Measurements from ENCODE around the gene BOD1. TPM values are rescaled to one million over a fixed set of nuclear protein-coding genes. Genes with fewer than 3 reads are reported as not detected.

Gene BOD1
- total and polyA plus RNA-seq, 9 donors, result 45.8 to 76.1 (median 61.7) TPM

DNA sequence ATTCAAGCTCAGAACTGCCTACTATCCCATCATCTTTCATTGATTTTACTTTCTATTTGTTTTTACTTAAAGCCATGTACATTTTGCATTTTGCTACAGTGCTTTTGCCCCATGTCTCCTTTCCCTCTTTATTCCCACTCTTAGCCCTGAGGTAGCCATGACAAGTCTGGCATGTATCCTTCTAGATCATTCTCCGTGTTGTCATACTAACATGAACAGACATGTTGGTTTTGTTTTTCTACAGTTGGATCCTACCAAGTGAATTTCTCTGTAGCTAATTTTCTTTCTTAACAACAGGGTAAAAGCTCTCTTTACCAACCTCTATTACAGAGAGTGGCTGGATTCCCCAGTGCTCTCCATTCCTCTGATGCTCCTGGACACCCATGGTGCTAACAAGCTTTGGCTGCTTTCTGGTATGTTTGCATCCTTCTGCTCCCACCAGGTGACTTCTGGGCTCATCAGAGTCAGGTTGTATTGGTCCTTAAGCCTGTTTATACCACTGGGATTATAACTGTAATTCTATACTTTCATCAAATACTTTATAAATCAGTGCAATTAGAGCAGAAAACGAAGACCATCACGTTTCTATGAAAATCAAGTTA is 38.8 kb upstream of the BOD1 start:
- no peak for TF ChIP-seq POLR2A (IDR thresholded peaks at IDR 0.05)
- TF ChIP-seq, protein P1, sequence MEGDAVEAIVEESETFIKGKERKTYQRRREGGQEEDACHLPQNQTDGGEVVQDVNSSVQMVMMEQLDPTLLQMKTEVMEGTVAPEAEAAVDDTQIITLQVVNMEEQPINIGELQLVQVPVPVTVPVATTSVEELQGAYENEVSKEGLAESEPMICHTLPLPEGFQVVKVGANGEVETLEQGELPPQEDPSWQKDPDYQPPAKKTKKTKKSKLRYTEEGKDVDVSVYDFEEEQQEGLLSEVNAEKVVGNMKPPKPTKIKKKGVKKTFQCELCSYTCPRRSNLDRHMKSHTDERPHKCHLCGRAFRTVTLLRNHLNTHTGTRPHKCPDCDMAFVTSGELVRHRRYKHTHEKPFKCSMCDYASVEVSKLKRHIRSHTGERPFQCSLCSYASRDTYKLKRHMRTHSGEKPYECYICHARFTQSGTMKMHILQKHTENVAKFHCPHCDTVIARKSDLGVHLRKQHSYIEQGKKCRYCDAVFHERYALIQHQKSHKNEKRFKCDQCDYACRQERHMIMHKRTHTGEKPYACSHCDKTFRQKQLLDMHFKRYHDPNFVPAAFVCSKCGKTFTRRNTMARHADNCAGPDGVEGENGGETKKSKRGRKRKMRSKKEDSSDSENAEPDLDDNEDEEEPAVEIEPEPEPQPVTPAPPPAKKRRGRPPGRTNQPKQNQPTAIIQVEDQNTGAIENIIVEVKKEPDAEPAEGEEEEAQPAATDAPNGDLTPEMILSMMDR (IDR thresholded peaks at IDR 0.05), result no peak
- TF ChIP-seq EP300 (IDR thresholded peaks at IDR 0.05), result no peak
- no peak for DNase-seq
- intact Hi-C loops (cut with DNase I), result no loop called here
- H3K27ac ChIP-seq, result no peak overlapping the region
- H3K36me3 ChIP-seq, result no peaks in the 10 kb centered on the region
- H3K27me3 ChIP-seq, result no peaks in the 10 kb centered on the region
- H3K4me1 ChIP-seq (ENCODE audit: insufficient read depth), result no peaks in the 10 kb centered on the region
- peaks cover 0 to 3% of the 10 kb centered on the region in 2 donors for H3K9me3 ChIP-seq
- 83 to 88% (median 86%) methylated on average over 3 of the region's 3 CpGs for WGBS, 3 donors
- no peak overlapping the region for H3K4me3 ChIP-seq

DNA sequence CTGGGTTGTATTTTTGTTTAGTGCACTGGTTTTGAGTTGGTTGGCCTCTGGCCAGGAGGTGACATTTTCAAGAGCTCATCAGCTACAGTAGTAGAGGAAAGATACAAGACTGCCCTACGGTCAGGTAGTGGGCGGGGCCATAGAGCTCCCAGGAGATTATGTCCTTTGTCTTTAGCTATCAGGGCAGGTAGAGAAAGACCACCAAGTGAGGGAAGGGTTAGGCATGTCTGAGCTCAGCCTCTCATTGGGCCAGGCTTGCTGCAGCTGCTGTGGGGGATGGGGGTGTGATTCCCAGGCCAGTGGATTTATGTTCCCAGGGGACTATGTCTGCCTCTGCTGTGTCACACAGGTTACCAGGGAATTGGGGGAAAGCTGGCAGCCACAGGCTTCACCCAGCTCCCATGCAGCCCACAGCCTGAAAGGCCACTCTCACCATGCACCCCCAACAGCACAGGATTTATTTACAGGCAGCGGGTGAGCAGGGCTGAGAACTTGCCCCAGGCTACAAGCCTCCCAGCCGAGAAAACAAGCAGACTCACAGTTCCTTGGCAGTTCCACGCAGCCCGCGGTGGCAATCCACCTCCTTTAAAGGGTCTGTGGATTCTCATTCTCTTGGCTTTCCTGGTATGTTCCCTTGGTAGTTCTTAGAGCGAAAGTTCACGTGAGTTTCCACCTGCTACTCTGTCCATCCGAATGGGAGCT is 37.5 kb upstream of the BOD1 start:
- Histone ChIP-seq H3K27me3 (no peaks in the 10 kb centered on the region), H3K4me3 (no peak overlapping the region), H3K4me1 (ENCODE audit: insufficient read depth) (no peaks in the 10 kb centered on the region), H3K9me3 (peaks cover 0 to 3% of the 10 kb centered on the region in 2 donors), H3K36me3 (no peaks in the 10 kb centered on the region), H3K27ac (no peak overlapping the region)
- DNase-seq, result no peak
- 89 to 93% (median 90%) methylated on average over 10 of the region's 10 CpGs for WGBS, 3 donors
- TF ChIP-seq, protein P1 (IDR thresholded peaks at IDR 0.05), result no peak
- TF ChIP-seq POLR2A (IDR thresholded peaks at IDR 0.05), result no peak
- TF ChIP-seq EP300 (IDR thresholded peaks at IDR 0.05), result no peak
- intact Hi-C loops (cut with DNase I), result no loop called here

DNA sequence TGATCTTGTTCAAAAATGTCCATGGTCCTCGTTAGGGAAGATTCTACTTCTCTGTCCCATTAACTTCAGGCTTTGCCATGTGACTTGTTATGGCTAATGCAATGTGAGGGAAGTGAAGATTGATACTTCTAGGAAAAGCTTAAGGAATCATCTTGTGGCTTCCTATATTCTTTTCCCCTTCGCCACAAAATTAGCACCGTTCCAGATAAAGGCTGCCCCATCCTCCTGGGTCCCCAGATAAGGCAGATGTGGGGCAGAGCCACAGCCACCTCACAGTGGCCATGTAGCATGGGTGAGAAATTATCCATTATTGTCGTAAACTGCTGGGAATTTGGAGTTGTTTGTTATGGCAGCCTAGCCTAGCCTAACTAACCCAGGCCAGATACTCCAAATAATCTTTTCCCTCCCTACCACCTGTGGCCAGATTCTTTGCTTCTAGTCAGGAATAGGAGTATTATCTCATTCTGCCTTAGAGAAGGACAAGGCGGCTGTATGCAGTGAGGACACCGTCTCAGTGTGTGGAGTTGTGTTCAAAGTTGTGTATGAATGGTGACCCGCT is 31.9 kb upstream of the BOD1 start:
- intact Hi-C loops (cut with DNase I), result no loop called here
- Histone ChIP-seq H3K4me3 (no peak overlapping the region), H3K9me3 (no peaks in the 10 kb centered on the region), H3K36me3 (no peaks in the 10 kb centered on the region), H3K4me1 (ENCODE audit: insufficient read depth) (no peaks in the 10 kb centered on the region), H3K27me3 (no peaks in the 10 kb centered on the region), H3K27ac (no peak overlapping the region)
- no peak for DNase-seq
- WGBS, 3 donors, result 85 to 93% (median 86%) methylated on average over 7 of the region's 7 CpGs
- TF ChIP-seq, protein P1 (IDR thresholded peaks at IDR 0.05), result no peak
- no peak for TF ChIP-seq POLR2A (IDR thresholded peaks at IDR 0.05)
- no peak for TF ChIP-seq EP300 (IDR thresholded peaks at IDR 0.05)

DNA sequence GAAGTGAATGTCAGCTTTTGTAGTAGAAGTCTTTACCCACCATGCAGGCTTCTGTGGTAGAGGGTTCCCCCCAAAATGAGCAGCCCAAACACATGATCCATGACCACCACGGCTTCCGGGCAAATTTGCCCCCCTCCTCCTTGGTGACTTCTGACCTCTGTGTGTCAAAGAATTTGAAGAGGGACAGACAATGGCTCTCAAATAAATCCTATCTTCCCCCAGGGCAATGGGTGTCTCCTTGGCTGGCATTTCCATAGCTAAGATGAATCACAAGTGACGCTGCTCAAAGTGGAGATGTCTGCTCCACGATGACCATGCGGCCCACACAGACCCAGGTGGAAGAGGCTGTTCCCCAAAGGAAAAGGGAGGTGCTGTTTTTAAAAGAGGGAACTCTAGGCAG is 30.2 kb upstream of the BOD1 start:
- Histone ChIP-seq H3K27me3 (no peaks in the 10 kb centered on the region), H3K4me3 (no peak overlapping the region), H3K27ac (no peak overlapping the region), H3K36me3 (no peaks in the 10 kb centered on the region), H3K9me3 (no peaks in the 10 kb centered on the region), H3K4me1 (ENCODE audit: insufficient read depth) (no peaks in the 10 kb centered on the region)
- no peak for DNase-seq
- TF ChIP-seq, protein P1 (IDR thresholded peaks at IDR 0.05), result no peak
- TF ChIP-seq EP300 (IDR thresholded peaks at IDR 0.05) (no peak), POLR2A (IDR thresholded peaks at IDR 0.05) (no peak)
- intact Hi-C loops (cut with DNase I), result no loop called here
- WGBS, 3 donors, result 88 to 92% (median 91%) methylated on average over 5 of the region's 5 CpGs

All from ovary (tissue), 9 donors.